Panc1 (cell line): ENCODE measurements around the gene GATB. TPM values are rescaled to one million over a fixed set of nuclear protein-coding genes. Genes with fewer than 3 reads are reported as not detected.

Source experiments
- ATAC-seq: fragments of 200-7000 bp; cut with Tn5 transposase; 2 replicates; pipeline ENCODE4 v1.9.1; 2020; ENCODE audit warnings: mild to moderate bottlenecking, moderate library complexity
- BruUV-seq: library from RNA; stranded (reverse); fragments of 400-500 nt; replicated peaks from 2 replicates; lab custom pipeline; 2021; lab: Mats Ljungman, UMichigan
- CTCF ChIA-PET: fragments of 300-600 bp; sonication (Branson Sonifier 250); formaldehyde crosslinking; loops from one replicate; lab custom pipeline; 2022; ENCODE audit warnings: antibody characterized with exemption; lab: Charles Lee
- POLR2A ChIA-PET: fragments of 300-600 bp; sonication (Branson Sonifier 250); formaldehyde crosslinking; loops from one replicate; lab custom pipeline; 2022; ENCODE audit warnings: antibody characterized with exemption; lab: Charles Lee
- DNase-seq: peaks from one replicate; pipeline ENCODE4 v3.0.0-alpha.2; 2010; ENCODE audit warnings: low read depth, low spot score
- H3K27ac ChIP-seq: 2 replicates; pipeline ENCODE4 v1.5.1; 2011; ENCODE audit warnings: mild to moderate bottlenecking, low read length, inconsistent platforms
- H3K27me3 ChIP-seq: fragments of 200-500 bp; sonication (Bioruptor generic); 2 replicates; pipeline ENCODE4 v1.6.0; 2014; ENCODE audit warnings: low read length, inconsistent platforms; ENCODE audit not compliant: control insufficient read depth, insufficient read depth
- H3K36me3 ChIP-seq: fragments of 200-500 bp; sonication (Bioruptor generic); 2 replicates; pipeline ENCODE4 v1.5.1; 2014; ENCODE audit warnings: inconsistent platforms, mild to moderate bottlenecking, low read length, moderate library complexity; ENCODE audit not compliant: control insufficient read depth, insufficient read depth
- H3K4me1 ChIP-seq: 2 replicates; pipeline ENCODE4 v1.5.1; 2011; ENCODE audit warnings: inconsistent platforms, mild to moderate bottlenecking, low read length, moderate library complexity; ENCODE audit not compliant: control insufficient read depth, insufficient read depth
- H3K4me3 ChIP-seq, 2 experiments: 2 replicates each; pipeline ENCODE4 v1.5.1; 2011 to 2012; ENCODE audit warnings: low read depth in 2 of 2, low read length in 2 of 2, mild to moderate bottlenecking in 2 of 2, inconsistent platforms in 1 of 2, moderate library complexity in 1 of 2
- H3K9me3 ChIP-seq: fragments of 200-500 bp; sonication (Bioruptor generic); 2 replicates; pipeline ENCODE4 v1.5.1; 2014; ENCODE audit warnings: low read depth, mild to moderate bottlenecking, inconsistent platforms, low read length, moderate library complexity; ENCODE audit not compliant: control insufficient read depth, insufficient read depth
- CTCF ChIP-seq: fragments of 450-650 bp; IDR thresholded peaks from 2 replicates; pipeline ENCODE4 v1.5.1; 2017; ENCODE audit warnings: mild to moderate bottlenecking
- POLR2AphosphoS5 ChIP-seq: IDR thresholded peaks from 2 replicates; pipeline ENCODE4 v1.6.1; 2012; ENCODE audit warnings: mild to moderate bottlenecking, low read depth, low read length, moderate library complexity
- REST ChIP-seq, 2 experiments: IDR thresholded peaks; 2 replicates each; pipeline ENCODE4 v1.6.1; 2011 to 2012; ENCODE audit warnings: low read depth in 2 of 2, control low read depth in 1 of 2, low read length in 1 of 2, mild to moderate bottlenecking in 1 of 2, moderate library complexity in 1 of 2; ENCODE audit not compliant: insufficient read depth in 1 of 2
- SIN3A ChIP-seq: IDR thresholded peaks from 2 replicates; pipeline ENCODE4 v1.6.1; 2012; ENCODE audit warnings: low read depth, mild to moderate bottlenecking, low read length, moderate library complexity, borderline replicate concordance; ENCODE audit not compliant: insufficient read depth
- TCF7L2 ChIP-seq: IDR thresholded peaks from 2 replicates; pipeline ENCODE4 v1.6.1; 2011; ENCODE audit warnings: mild to moderate bottlenecking, low read depth, low read length, inconsistent platforms
- in situ Hi-C: cut with HindIII; loops from 2 replicates; pipeline ENCODE4 v1.10.0; 2016; ENCODE audit warnings: low sequenced_read_pairs, low pct_unique_long_range_greater_than_20kb
- intact Hi-C: fragments of 100-400 bp; cut with micrococcal nuclease; formaldehyde crosslinking; loops from one replicate; pipeline ENCODE4 v1.10.0; 2022; ENCODE audit not compliant: unreplicated experiment
- total RNA-seq: library from RNA; stranded (reverse); gene quantifications from one replicate; pipeline ENCODE4 v1.2.1, GENCODE V29; 2021; ENCODE audit not compliant: unreplicated experiment

GATB gene
- total RNA-seq, 1 experiment from 2014 or later = 9.7 TPM

- no peak for ATAC-seq
- in situ Hi-C loops = no loop called here
These were observed 39.3 kb downstream of the GATB start for GRCh38 chr4:151721466-151721865.

GRCh38 chr4:151719956-151720334, 40.9 kb downstream of the GATB start:
- Histone ChIP-seq H3K36me3 (no peaks in the 10 kb centered on the region), H3K9me3 (no peaks in the 10 kb centered on the region), H3K4me1 (no peaks in the 10 kb centered on the region), H3K27me3 (no peaks in the 10 kb centered on the region), H3K27ac (no peak overlapping the region), H3K4me3 (no peak overlapping the region)
- CTCF ChIA-PET = no interaction called here
- in situ Hi-C loops = no loop called here
- ATAC-seq (no peak), DNase-seq (no peak)
- POLR2A ChIA-PET = no interaction called here
- intact Hi-C loops = no loop called here
- BruUV-seq = no TSS peak
- TF ChIP-seq TCF7L2 = no peak
- no peak for TF ChIP-seq REST (IDR thresholded peaks at IDR 0.05; ENCODE audit: insufficient read depth in 1 of 2, low read depth in 2 of 2, low read length in 1 of 2)
- TF ChIP-seq CTCF = no peak
- no peak for TF ChIP-seq POLR2AphosphoS5
- no peak for TF ChIP-seq SIN3A

More at GRCh38 chr4:151721466-151721865, 39.3 kb downstream of the GATB start:
- Histone ChIP-seq H3K4me1 (no peaks in the 10 kb centered on the region), H3K27me3 (no peaks in the 10 kb centered on the region), H3K9me3 (no peaks in the 10 kb centered on the region), H3K4me3 (no peak overlapping the region), H3K36me3 (no peaks in the 10 kb centered on the region), H3K27ac (no peak overlapping the region)
- ChIA-PET CTCF (no interaction called here), POLR2A (no interaction called here)
- intact Hi-C loops = no loop called here
- DNase-seq = no peak
- no peak for TF ChIP-seq CTCF
- TF ChIP-seq TCF7L2 = no peak
- TF ChIP-seq REST (IDR thresholded peaks at IDR 0.05; ENCODE audit: insufficient read depth in 1 of 2, low read depth in 2 of 2, low read length in 1 of 2) = no peak
- TF ChIP-seq SIN3A = no peak
- TF ChIP-seq POLR2AphosphoS5 = no peak
- BruUV-seq = no TSS peak
